Measurements from ENCODE around the gene GALM. TPM values are rescaled to one million over a fixed set of nuclear protein-coding genes. Genes with fewer than 3 reads are reported as not detected.

GALM gene
- total RNA-seq, 1 donor from 2014 or later = 1.6 TPM

DNA sequence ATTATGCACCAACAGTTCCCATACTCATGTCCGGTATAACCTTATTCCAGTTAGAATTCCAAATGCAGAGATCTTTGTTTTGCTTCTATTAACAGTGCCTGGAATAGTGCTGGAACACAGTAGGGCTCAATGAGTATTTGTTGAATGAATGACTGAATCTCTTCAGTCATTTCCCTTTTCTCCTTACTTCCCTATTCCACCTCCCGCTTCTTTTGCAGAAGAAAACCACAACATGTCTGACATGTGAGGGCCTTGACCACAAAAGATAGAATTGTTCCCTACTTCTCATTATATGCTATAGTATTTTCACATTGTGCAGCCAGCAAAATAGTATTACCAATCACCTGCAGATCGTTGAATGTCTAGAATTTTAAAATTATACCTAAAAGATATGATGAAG is 43.7 kb upstream of the GALM start:
- Histone ChIP-seq H3K27me3 (ENCODE audit: control insufficient read depth, insufficient read depth, low read length) (peaks cover 2% of the 10 kb centered on the region), H3K4me3 (ENCODE audit: low read depth, low read length) (no peak overlapping the region), H3K36me3 (ENCODE audit: control insufficient read depth, insufficient read depth, low read length) (no peaks in the 10 kb centered on the region)
- DNase-seq (ENCODE audit: low read depth) (no peak), FAIRE-seq (no peak)
- TF ChIP-seq CTCF (IDR thresholded peaks at IDR 0.05; ENCODE audit: insufficient read depth, low read length, severe bottlenecking) = no peak

DNA sequence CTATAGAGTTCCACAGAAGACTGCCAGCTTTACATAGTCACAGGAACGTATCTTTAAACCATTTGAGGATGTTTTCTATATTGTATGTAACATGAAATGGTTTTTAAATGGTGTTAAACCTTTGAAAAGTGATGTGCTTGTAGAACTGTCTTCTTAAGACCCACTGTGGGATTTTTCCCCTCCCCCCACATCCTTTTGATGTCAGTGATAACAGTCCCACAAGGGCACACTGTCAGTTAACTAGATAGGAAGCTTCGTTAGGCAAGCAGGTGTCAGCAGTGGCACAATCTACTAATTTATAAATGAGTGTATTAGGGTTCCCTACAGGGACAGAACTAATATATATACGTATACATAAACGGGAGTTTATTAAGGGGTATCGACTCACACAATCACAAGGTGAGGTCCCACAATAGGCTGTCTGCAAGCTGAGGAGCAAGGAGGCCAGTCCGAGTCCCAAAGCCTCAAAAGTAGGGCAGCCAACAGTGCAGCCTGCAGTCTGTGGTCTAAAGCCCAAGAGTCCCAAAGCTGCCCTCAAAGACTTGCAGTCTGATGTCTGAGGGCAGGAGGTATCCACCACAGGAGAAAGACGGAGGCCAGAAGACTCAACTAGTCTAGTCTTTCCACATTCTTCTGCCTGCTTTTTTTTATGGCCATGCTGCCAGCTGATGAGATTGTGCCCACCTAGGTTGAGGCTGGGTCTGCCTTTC is 39.4 kb upstream of the GALM start:
- DNase-seq (ENCODE audit: low read depth) (no peak), FAIRE-seq (no peak)
- no peaks in the 10 kb centered on the region for H3K36me3 ChIP-seq (ENCODE audit: control insufficient read depth, insufficient read depth, low read length)
- peaks cover 2% of the 10 kb centered on the region for H3K27me3 ChIP-seq (ENCODE audit: control insufficient read depth, insufficient read depth, low read length)
- TF ChIP-seq CTCF (IDR thresholded peaks at IDR 0.05; ENCODE audit: insufficient read depth, low read length, severe bottlenecking) = no peak
- no peak overlapping the region for H3K4me3 ChIP-seq (ENCODE audit: low read depth, low read length)

DNA sequence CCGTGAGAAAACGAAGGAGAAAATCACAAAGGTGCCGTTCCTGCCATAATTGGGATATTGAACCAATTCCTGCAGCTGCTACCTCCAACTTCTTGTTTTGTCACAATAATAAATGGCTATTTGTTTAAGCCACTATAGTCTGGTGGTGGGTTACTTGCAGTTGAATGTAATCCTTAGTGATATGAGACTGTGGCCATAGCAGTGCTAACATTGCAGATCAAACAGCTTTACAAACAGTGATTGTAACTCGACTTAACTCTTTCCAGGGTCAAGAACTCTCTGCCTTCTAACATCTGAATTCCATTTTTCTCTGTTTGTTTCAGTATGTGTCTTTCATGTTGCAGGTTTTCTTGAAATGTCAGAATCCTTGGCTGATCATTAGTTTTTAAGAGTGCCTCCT is 38.5 kb upstream of the GALM start:
- no peak for TF ChIP-seq CTCF (IDR thresholded peaks at IDR 0.05; ENCODE audit: insufficient read depth, low read length, severe bottlenecking)
- Histone ChIP-seq H3K36me3 (ENCODE audit: control insufficient read depth, insufficient read depth, low read length) (no peaks in the 10 kb centered on the region), H3K27me3 (ENCODE audit: control insufficient read depth, insufficient read depth, low read length) (peaks cover 2% of the 10 kb centered on the region), H3K4me3 (ENCODE audit: low read depth, low read length) (no peak overlapping the region)
- DNase-seq (ENCODE audit: low read depth) (no peak), FAIRE-seq (no peak)

- Histone ChIP-seq H3K27me3 (ENCODE audit: control insufficient read depth, insufficient read depth, low read length) (peaks cover 2% of the 10 kb centered on the region), H3K4me3 (ENCODE audit: low read depth, low read length) (no peak overlapping the region), H3K36me3 (ENCODE audit: control insufficient read depth, insufficient read depth, low read length) (no peaks in the 10 kb centered on the region)
- TF ChIP-seq CTCF (IDR thresholded peaks at IDR 0.05; ENCODE audit: insufficient read depth, low read length, severe bottlenecking) = no peak
- FAIRE-seq (no peak), DNase-seq (ENCODE audit: low read depth) (no peak)
These were observed 36.2 kb upstream of the GALM start for GRCh38 chr2:38629684-38630083.

- no peak for DNase-seq (ENCODE audit: low read depth)
- TF ChIP-seq CTCF (IDR thresholded peaks at IDR 0.05; ENCODE audit: insufficient read depth, low read length, severe bottlenecking) = no peak
- Histone ChIP-seq H3K36me3 (ENCODE audit: control insufficient read depth, insufficient read depth, low read length) (no peaks in the 10 kb centered on the region), H3K27me3 (ENCODE audit: control insufficient read depth, insufficient read depth, low read length) (no peaks in the 10 kb centered on the region), H3K4me3 (ENCODE audit: low read depth, low read length) (no peak overlapping the region)
- no peak for FAIRE-seq
These were observed 33.9 kb upstream of the GALM start for GRCh38 chr2:38631976-38632375.

DNA sequence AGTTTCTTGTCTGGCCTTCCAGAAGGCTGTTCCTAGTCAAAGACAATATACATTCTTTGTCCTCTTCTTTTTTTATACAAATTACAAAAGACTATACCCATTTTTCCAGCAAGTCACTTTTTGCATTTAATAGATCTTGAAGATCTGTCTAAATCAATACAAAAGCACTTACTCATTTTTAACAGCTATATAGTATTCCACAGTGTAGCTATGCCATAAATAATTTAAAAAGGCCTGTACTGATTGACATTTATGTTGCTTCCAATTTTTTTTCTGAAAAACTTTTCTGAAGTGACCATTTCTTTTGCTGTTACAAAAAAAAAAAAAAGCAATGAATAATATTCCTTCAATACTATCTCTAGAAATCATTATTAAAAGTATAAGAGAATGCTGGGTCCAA is 32.9 kb upstream of the GALM start:
- no peak for TF ChIP-seq CTCF (IDR thresholded peaks at IDR 0.05; ENCODE audit: insufficient read depth, low read length, severe bottlenecking)
- no peak for FAIRE-seq

More for the DNA sequence above, 32.9 kb upstream of the GALM start:
- Histone ChIP-seq H3K4me3 (ENCODE audit: low read depth, low read length) (no peak overlapping the region), H3K27me3 (ENCODE audit: control insufficient read depth, insufficient read depth, low read length) (no peaks in the 10 kb centered on the region), H3K36me3 (ENCODE audit: control insufficient read depth, insufficient read depth, low read length) (no peaks in the 10 kb centered on the region)
- no peak for DNase-seq (ENCODE audit: low read depth)

All from bronchial epithelial cell (primary cell).